CD4-positive, alpha-beta T cell treated with Interleukin-12 subunit alpha and Interleukin-12 subunit beta, for 1 hour (primary cell): ENCODE results near the gene SEMA3G.
A peak's percentile ranks its signal among the peaks of the same experiment; 100 is the strongest.

ENCODE experiments used
- DNase-seq: peaks from one replicate; pipeline ENCODE4 v3.0.0-alpha.2; 2020

Gene SEMA3G

DNA sequence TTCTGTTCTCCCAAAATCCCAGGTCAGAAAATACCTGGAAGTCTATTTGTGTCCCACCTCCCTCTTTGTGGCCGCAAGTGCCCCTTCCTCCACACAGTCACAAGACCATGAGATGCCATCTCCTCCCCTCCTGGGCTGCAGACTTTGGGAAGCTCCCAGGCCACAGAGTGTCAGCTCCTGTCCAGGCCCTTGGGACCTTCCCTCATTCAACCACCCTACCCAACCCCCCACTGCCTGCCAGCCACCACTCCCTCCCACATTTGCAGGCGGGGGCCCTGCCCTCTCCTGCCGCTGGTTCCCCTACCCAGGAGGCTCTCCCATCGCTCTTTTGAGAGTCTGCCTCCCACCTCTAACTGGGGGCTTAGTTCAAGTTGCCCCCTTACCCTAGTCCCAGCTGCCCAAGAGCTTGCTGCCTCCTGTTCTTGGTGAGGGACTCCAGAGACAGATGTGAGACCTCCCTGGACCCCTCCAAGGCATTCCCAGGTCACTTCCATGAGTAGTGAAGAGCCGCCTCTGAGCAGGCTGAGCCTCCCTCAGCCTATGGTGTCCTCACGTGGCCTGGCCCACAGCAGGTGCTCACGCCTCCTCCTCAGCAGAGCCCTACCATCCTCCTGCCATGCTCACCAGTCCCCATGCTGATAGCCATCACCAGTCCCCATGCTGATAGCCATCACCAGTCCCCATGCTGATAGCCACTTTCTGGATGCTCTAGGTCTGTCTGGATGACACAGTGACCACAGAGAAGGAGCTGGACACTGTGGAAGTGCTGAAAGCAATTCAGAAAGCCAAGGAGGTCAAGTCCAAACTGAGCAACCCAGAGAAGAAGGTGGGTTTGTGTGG, 34.4 kb upstream of the SEMA3G start:
- DNase-seq: no peak

DNA sequence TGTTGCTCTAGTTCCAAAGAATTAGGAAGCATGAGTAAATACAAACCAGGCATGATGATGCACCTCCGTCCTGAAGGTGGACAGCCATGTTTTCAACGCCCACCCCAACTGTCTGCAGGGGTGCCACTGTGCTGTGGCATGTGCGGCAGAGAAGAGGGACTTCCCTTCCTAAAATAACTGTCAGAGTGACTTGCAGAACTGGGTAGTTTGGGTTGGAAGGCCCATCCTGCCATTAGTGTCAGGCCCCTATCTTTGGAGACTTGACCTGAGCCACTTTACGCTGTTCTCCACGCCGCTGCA, 32.8 kb upstream of the SEMA3G start:
- DNase-seq: no peak

DNA sequence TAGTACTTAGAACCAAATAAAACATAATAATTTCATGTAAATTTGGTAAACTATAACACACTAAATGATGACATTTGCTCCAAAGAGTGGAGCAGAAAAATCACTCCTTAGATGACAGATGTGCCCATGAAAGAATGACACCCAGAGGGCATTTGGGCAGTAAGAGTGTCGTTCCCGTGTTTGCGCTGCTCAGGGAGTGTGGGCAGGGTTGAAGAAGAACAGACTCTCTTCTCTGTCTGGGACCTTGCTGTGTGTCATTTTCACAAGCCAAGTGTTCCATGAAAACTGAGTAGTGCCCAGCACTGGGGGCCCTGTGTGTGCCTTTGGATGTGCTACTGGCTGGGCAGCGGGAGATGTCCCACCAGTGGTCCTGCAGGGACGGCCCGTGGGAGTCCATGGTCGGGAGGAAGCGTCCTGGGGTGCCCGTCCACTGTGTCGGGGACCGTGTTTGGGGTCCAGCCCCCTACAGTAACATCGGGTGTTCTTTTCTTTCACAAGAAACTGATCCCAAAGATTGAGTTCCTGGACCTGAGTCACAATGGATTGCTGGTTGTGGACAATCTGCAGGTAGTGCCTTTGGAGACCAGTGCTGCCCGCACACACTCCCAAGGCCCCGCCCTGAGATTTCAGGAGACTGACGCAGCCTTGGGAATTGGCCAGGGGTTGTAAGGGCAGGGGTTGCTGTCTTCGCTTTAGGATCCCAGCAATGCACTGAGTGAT, 32.3 kb upstream of the SEMA3G start:
- no peak for DNase-seq

DNA sequence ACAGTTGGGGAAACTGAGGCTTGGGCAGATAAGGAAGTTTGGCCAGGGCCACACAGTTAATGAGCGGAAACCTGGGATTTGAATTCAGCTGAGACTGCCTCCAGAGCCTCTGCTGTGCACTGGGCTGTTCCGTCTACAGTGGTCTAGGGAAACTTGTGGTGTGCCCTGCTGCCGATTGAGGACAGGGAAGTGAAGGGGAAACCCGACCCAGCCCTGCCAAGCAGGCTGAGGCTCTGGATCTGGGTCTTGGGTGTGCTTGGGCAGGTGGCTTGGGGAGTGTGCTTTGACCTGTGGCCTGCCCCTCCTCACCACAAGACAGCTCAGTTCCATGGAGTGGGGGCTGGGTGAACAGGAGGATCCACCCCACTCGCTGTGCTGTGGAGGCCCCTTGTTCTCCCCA, 28.1 kb upstream of the SEMA3G start:
- DNase-seq: no peak

DNA sequence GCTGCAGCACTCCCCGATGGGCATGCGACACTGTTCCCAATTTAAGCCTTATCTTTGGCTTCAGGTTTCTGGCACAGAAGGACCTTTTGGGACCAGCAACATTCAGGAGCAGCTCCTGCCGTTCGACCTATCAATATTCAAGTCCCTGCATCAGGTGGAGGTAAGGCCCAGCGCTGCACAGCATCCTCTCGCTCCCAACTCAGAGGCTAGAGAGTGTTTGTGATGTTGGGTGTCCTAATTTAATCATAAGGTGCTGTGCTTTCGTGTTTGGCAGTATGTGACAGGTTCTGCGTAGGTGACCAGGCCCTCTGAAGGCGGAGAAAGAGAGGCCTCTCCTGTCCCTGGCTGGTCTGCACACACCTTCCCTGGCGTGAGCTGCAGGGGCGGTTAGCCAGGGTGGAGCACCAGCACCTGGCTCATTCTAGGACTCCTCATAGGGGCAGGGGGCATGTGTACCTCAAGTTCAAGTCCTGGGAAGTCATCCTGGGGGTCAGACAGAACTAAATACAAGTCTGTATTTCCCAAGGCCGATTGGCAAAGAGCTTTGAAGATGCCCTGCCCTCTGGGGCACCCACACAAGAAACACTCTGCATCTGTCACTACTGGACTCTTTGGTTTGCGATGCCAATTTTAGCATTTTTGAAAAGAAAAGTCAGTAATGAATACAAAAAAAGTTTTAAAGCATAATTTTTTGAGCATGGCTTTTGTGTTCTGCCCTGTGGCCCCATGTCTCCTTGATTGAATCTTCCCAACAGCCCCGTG, 27.5 kb upstream of the SEMA3G start:
- no peak for DNase-seq

DNA sequence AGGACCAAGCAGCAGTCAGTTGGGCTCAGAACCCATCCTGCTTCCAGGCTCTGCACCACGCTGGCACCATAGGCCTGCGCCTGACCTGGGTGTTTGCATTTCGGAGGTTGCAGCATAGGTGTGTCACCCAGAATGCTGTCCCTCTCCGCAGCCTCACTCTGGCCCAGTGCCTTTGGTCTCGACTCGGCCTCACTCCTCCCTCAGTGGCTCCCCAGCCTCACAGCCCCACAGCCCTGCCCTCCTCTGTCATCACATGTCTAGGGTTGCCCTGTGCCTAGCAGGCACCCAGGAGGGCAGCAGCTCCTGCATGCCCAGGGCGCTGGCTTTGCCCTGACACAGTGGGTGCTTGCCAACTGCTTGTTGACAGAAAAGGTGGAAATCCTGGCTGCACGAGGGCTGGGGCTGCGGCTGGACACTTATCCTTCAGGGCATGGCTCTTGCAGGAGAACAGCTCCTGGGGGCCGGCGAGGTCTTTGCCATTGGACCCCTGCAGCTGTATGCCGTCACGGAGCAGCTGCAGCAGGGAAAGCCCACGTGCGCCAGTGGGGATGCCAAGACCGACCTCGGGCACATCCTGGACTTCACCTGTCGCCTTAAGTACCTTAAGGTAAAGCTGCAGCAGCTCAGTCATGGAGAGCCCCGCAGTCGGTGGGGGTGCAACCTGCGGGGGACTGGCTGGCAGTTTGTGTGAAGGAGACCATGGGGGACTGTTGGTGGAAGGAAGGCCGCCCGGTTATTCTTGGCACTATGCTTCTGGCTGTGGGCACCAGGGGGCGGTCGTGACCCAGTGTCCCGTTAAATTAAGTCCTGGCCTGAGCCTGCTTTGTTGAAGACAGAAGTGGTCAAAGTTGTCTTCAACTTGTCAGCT, 26.7 kb upstream of the SEMA3G start:
- DNase-seq: no peak

DNA sequence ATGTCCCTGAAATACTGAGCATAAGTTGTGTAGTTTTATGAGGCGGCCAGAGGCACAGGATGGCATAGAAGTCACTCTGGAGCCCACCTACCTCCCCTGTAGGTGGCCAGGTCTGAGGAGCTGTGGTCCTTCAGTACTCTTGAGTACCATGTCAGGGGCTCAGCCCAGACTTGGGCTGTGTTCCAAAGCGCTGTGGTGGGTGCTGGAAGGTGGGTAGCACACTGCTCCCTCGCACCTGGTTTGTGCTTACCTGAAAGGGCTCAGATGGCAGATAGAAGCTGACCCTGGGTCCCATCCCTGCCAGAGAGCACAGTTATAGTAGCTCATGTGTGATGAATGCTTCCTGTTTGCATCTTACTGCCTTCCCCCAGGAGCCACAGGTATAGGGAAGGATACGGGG, 26.0 kb upstream of the SEMA3G start:
- no peak for DNase-seq

DNA sequence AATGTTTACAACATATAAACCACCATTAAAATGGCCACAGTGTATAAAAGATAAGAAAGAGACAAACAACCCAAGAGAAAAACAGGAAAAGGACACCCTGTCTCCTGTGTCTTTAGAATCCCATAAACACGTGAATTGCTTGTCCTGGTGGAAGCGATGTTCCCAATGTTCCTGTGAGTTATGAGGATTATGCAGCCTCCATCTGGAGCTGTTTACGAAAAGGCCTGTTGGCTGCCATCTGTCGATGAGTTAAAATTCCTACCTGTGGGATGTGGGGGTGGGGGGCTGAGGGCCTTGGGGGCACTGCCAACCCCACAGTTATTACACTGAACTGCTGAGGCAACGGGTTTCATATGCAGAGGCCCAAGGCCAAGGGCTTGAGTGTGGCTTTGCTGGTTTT, 24.1 kb upstream of the SEMA3G start:
- DNase-seq: no peak

DNA sequence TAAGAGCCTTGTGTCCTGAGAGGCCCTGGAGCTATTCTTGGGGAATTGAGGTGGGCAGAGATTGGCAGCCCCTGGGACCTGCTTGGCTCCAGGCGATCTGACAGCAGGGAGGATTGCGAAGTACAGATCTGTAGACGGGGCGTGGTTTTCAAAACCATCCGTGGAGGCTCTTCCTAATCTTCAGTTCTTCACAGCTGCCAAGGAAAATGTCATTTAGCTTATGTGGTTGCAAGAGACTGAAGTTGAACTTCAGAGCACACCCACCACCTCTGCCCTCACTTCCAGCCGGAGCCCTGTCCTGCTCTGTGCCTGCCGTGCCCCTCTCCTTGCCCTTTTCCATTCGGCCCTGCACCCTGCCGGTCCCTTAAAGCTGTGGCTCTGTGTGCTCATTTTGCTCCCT, 23.4 kb upstream of the SEMA3G start:
- DNase-seq: no peak

DNA sequence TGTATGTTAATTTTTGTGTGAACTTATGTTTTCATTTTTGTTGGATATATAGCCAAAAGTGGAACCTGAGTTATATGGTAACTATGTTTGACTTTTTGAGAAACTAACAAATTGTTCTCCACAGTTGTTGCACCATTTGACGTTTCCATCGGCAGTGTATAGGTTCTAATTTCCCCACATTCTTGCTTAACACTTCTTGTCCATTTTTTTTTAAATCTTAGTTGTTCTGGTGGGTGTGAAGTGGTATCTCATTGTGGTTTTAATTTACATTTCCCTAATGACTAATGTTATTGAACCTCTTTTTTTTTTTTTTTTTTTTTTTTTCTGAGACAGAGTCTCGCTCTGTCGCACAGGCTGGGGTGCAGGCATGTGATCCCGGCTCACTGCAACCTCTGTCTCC, 18.5 kb upstream of the SEMA3G start:
- DNase-seq: no peak

DNA sequence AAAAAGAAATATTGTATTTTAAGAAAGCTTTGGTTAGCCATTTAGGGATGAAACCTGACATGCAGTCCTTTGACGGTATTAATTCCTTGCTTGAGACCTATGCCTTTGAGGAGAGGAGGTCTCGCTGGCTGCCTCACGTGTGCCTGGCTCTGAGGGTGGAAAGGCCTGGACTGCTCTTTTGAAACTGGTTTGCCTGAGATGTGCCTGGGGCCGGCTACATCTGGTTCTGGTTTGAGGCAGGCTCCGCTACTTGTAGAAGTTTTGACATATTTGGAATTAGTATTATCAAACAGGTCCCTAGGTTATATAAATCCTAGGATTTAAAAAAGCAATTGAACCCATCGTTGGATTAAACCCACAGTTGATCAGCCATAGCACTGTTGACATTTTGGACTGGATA, 17.0 kb upstream of the SEMA3G start:
- DNase-seq: no peak

DNA sequence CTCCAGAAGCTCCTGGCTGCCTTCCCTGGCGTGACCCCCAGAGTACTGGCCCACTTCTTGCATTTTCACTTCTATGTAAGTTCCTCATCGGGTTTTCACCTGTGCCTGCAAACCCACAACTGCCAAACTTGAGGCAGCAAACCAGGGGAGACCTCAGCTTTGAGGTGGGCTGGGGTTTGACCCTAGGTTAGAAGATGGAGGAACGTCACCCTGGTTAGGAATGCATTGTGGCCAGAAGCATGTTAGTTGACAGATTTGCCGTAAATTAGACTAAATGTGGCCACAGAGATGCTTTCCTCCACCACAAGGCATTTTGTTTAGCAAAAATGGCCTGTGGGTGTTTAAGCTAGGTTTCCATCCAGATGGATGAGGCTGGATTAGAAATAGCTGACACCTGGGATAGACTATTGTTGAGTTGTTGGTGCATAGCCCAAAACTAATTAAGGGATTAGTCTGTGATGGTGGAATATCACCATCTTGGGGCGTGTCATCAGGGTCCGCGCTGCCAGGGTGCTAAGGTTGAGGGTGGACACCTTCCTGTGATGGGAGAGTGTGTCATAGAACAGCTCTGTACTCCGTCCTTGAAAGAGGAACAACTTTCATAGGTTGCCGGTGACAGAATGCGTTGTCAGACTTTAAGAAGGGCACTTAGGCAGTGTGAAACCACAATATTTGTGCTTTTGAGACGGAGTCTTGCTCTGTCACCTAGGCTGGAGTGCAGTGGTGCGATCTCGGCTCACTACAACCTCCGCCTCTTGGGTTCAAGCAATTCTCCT, 14.1 kb upstream of the SEMA3G start:
- DNase-seq: no peak

DNA sequence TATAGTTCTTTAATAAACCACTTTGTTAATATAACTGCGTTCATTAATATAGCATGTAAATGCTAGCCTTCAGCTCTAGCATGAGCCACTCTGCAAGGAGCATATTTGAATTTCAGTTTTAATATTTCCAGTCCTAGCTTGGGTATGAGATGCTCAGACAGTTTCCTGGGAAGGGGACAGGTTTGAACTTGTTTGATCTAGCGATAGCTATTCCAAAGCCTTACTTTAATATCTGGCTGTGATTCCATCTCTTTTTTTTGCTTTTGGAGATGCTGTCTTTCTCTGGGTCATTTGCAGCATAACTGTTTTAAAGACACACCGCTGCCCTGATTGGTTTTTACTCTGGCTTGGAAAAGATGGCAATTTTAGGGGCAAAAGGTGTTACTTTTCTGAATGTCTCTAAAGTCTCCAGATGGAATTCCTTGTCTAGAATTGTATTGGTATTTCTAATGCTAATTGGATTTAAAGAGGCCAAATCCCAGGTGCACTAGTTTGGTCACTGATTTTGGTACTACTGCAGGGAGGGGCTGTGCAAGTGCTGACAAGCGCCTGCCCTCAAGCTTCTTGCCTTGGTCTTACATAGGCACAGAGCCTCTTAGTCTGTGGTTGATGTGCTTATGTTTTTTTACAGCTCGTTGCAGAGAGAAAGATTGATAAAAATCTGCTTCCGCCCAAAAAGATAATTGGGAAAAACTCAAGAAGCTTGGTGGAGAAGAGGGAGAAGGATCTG, 13.3 kb upstream of the SEMA3G start:
- DNase-seq: no peak

DNA sequence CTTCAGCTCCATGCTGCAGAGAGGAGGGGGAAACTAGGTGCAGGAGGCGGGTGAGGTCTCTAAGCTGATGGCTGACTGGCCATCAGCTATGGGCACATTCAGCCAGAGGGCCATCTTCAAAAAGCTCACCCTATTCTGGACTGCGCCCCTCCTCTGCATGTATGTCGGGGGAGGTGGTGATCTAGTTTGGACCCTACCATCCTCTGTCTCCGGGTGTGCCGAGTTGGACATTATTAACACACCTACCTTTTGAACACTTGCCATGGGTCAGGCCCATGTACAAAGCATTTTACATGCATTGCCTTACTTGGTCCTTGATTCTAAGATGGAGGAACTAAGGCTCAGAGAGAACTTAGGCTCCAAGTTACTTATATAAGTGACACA, 11.9 kb upstream of the SEMA3G start:
- DNase-seq: no peak

DNA sequence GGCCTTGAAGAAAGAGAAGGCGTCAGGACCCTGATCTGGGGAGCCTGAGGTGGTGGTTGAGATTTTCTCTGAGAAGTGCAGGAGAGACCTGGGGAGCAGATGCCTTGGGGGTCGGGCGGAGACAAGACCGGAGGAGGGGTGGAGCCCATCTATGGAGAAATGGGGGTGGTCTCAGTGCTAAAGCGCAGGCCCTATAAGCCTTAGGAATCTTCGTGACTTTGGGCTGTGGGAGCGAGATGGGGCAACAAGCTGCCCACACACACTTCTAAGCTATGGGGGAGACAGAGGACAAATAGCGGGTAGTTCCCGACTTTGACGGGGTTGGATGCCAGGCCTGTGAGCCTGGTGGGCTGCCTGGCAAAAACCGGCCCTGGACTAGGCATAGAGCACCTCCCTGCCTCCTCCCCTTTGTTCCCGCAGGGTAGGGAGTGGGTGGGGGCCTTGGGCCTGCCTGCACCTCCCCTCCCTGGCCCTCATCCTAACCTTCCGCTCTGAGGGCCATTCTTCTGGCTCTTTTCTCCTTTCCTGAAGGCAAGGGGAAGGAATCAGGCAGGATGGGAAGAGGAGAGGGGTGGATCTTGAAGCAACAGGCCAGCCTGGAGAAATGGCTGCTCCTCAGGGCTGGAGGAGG, 11.4 kb upstream of the SEMA3G start:
- DNase-seq: no peak

DNA sequence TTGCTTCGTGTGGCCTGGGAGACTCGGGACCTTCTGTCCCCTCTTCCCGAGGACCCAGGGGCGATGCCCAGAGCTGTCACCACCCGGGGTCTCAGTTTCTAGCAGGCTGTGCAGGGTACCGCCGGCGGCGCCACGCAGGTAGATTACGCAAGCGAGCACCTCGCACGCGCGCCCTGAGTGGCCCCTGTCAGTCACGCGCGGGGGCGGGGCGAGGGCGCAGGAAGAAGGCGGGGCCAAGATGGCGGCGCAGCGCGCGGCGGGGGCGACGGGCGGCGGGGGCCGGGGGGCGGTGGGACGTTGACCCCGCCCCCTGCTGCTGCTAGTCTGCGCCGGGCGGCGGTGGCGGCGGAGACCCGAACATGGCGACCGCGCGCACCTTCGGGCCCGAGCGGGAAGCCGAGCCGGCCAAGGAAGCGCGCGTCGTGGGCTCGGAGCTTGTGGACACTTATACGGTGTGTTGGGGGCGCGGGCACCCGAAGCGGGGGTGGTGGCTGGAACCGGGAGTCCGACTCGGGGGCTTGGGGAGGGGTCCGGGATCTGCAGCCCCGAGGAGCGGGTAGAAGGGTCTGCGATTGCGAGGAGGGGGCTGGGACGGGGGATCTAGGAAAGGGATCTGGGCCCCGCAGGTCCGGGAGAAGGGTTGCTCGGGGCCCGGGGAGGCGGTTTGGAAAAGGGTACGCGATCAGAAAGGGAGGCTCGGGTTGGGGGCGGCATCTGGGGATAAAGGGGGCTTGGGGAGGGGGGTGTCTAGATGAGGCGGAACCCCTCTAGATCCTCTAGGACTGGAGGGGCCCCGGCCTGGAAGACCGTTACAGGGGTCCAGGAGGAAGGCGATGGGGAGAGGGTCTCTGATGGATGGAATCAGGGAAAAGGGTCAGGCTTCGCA, 10.6 kb upstream of the SEMA3G start, which contains the start of gene NISCH:
TSS of gene NISCH (plus strand) at position 322 of the 886 bp plus-strand sequence. CDS start at position 360, 38 bp downstream.
- DNase-seq: peak; percentile 97

DNA sequence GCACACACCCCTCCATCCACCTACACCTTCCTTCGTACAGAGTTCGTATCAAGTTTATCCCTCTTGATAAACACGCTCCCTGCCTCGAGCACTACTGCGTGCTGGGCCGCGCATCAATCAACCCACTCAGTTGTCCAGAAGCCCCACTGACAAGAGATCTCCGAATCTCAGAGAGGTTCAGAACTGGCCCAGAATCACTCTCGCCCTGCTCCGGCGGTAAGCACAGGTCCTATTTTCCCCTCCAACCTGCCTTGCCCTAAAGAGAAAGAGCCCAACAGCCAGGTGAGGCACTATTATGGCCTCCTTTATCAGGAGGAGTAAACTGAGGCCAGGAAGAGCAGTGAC, 10.0 kb upstream of the SEMA3G start:
- DNase-seq: no peak

DNA sequence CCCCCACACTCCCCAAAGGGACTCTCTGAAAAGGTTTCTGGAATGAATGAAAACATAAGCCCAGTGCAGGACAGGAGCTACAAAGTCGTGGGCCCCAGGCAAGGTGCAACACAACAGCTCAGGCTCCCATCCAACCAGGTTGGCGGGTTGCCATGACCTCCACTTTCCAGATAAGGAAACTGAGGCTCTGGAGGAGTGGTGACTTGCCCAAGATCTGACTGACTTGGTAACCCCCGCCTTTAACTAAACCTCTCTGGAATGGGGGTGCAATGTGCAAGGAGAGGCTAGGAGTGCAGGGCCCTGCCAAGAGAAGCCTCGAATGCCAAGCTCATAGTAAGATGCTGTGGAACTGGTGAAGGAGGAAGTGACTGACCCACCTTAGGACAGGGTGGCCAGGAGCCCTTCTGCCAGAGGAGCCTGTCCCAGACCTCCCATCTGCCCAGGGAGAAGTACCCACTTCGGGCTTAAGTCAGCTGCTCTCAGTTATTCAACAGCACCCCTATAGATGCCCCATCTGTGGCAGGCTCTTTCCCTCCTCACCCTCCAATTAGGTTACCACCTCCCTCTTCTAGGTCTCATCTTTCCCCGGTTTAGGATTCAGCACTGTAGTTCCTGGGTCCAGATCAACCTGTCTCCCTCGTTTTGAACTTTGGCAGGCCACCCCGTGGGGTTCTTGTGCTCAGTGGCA, 9.5 kb upstream of the SEMA3G start:
- DNase-seq: no peak
